Measurements from ENCODE around the gene ECM1. TPM values are rescaled to one million over a fixed set of nuclear protein-coding genes. Genes with fewer than 3 reads are reported as not detected.
A peak's percentile ranks its signal among the peaks of the same experiment; 100 is the strongest.

ECM1 gene
- total RNA-seq, 6 donors from 2014 or later = 2.2 to 21.1 (median 14.4) TPM

GRCh38 chr1:150535511-150536287, 27.8 kb downstream of the ECM1 start:
- no peak for DNase-seq
- Histone ChIP-seq H3K27me3 (no peaks in the 10 kb centered on the region), H3K36me3 (no peaks in the 10 kb centered on the region), H3K4me1 (peaks cover 0 to 9% (median 2%) of the 10 kb centered on the region in 4 donors), H3K4me3 (no peak overlapping the region), H3K27ac (no peak overlapping the region), H3K9me3 (no peaks in the 10 kb centered on the region)
- ATAC-seq (ENCODE audit: low FRiP score in 2 of 2) = no peak
- WGBS, 2 donors = 88 to 90% methylated on average over 14 of the region's 14 CpGs
- TF ChIP-seq POLR2AphosphoS5 (IDR thresholded peaks at IDR 0.05) (no peak), CTCF (IDR thresholded peaks at IDR 0.05) (no peak), EP300 (IDR thresholded peaks at IDR 0.05) (no peak), POLR2A (IDR thresholded peaks at IDR 0.05) (no peak)

GRCh38 chr1:150536836-150537731, 29.2 kb downstream of the ECM1 start:
- Histone ChIP-seq H3K4me3 (no peak overlapping the region), H3K27me3 (no peaks in the 10 kb centered on the region), H3K27ac (peak overlapping the region in 1 of 4 donors; percentile 45), H3K9me3 (no peaks in the 10 kb centered on the region), H3K36me3 (no peaks in the 10 kb centered on the region), H3K4me1 (peaks cover 0 to 9% (median 2%) of the 10 kb centered on the region in 4 donors)
- no peak for DNase-seq
- ATAC-seq (ENCODE audit: low FRiP score in 2 of 2) = no peak
- 90 to 98% methylated on average over 6 to 12 of the region's 12 CpGs for WGBS, 2 donors
- no peak for TF ChIP-seq POLR2A (IDR thresholded peaks at IDR 0.05)
- TF ChIP-seq POLR2AphosphoS5 (IDR thresholded peaks at IDR 0.05) = no peak
- no peak for TF ChIP-seq CTCF (IDR thresholded peaks at IDR 0.05)
- TF ChIP-seq EP300 (IDR thresholded peaks at IDR 0.05) = no peak

GRCh38 chr1:150537732-150538684, 30.1 kb downstream of the ECM1 start:
- H3K27ac ChIP-seq = peak overlapping the region in 1 of 4 donors; percentile 45
- ATAC-seq (ENCODE audit: low FRiP score in 2 of 2) = peak in 1 of 2 donors; percentile 78

More at GRCh38 chr1:150537732-150538684, 30.1 kb downstream of the ECM1 start:
- Histone ChIP-seq H3K4me3 (no peak overlapping the region), H3K27me3 (no peaks in the 10 kb centered on the region), H3K9me3 (no peaks in the 10 kb centered on the region), H3K4me1 (peaks cover 0 to 4% (median 1%) of the 10 kb centered on the region in 4 donors), H3K36me3 (no peaks in the 10 kb centered on the region)
- 69 to 75% methylated on average over 14 to 17 of the region's 17 CpGs for WGBS, 2 donors
- no peak for DNase-seq
- TF ChIP-seq POLR2AphosphoS5 (IDR thresholded peaks at IDR 0.05) = peak in 1 of 2 donors; percentile 8
- TF ChIP-seq CTCF (IDR thresholded peaks at IDR 0.05) = no peak
- TF ChIP-seq EP300 (IDR thresholded peaks at IDR 0.05) = no peak
- no peak for TF ChIP-seq POLR2A (IDR thresholded peaks at IDR 0.05)
